HepG2 (cell line): Measurements from ENCODE around the gene ACTN4. TPM values are rescaled to one million over a fixed set of nuclear protein-coding genes. Genes with fewer than 3 reads are reported as not detected.

Experiments
- FOXA3 ChIP-seq: IDR thresholded peaks from 2 replicates; pipeline ENCODE4 v1.6.1; 2016; ENCODE audit warnings: missing genetic modification reagents, missing compliant biosample characterization
- ISX ChIP-seq: sonication (generic); formaldehyde crosslinking; conservative IDR thresholded peaks from 2 replicates; pipeline ENCODE4 v1.5.0; 2020; ENCODE audit warnings: missing genetic modification reagents
- JDP2 ChIP-seq: sonication (generic); formaldehyde crosslinking; IDR thresholded peaks from 2 replicates; pipeline ENCODE4 v1.8.1; 2022; ENCODE audit warnings: missing genetic modification reagents, borderline replicate concordance
- JUN ChIP-seq: sonication (generic); formaldehyde crosslinking; IDR thresholded peaks from 2 replicates; pipeline ENCODE4 v1.4.0; 2020; ENCODE audit warnings: mild to moderate bottlenecking, missing genetic modification reagents
- MAFF ChIP-seq: IDR thresholded peaks from 2 replicates; pipeline ENCODE4 v1.6.1; 2011; ENCODE audit warnings: low read depth, low read length, improper control_type of control experiment
- MLLT10 ChIP-seq: sonication (generic); formaldehyde crosslinking; IDR thresholded peaks from 2 replicates; pipeline ENCODE4 v1.4.0; 2020; ENCODE audit warnings: missing genetic modification reagents
- NR1H2 ChIP-seq: sonication (generic); formaldehyde crosslinking; IDR thresholded peaks from 2 replicates; pipeline ENCODE4 v1.8.1; 2022; ENCODE audit warnings: low read depth, missing genetic modification reagents, borderline replicate concordance
- ZBTB8A ChIP-seq: sonication (generic); formaldehyde crosslinking; IDR thresholded peaks from 2 replicates; pipeline ENCODE4 v1.4.0; 2020; ENCODE audit warnings: mild to moderate bottlenecking, low read depth, missing genetic modification reagents, borderline replicate concordance
- ZKSCAN8 ChIP-seq: IDR thresholded peaks from 2 replicates; pipeline ENCODE4 v1.6.1; 2016; ENCODE audit warnings: borderline replicate concordance, missing genetic modification reagents, missing compliant biosample characterization
- ZNF501 ChIP-seq: sonication (generic); formaldehyde crosslinking; IDR thresholded peaks from 2 replicates; pipeline ENCODE4 v1.5.1; 2020; ENCODE audit warnings: mild to moderate bottlenecking, moderate library complexity, missing genetic modification reagents
- ZNF670 ChIP-seq: sonication (generic); formaldehyde crosslinking; IDR thresholded peaks from 2 replicates; pipeline ENCODE4 v1.8.0; 2022; ENCODE audit warnings: mild to moderate bottlenecking, missing genetic modification reagents, borderline replicate concordance
- ZNF747 ChIP-seq: sonication (generic); formaldehyde crosslinking; IDR thresholded peaks from 2 replicates; pipeline ENCODE4 v1.8.1; 2023; ENCODE audit warnings: missing genetic modification reagents, mild to moderate bottlenecking, borderline replicate concordance
- polyA plus RNA-seq, 8 experiments: library from polyadenylated mRNA; depleted of rRNA in 3 of 8; stranded (reverse) in 7 of 8; unstranded in 1 of 8; fragments of >200 nt; fragmentation: Illumina TruSeq in 4 of 8; extraction: Trizol in 4 of 8; gene quantifications; 2 replicates each; pipeline versions ENCODE4 v1.2.1 to v1.2.3, GENCODE V29; 2011 to 2016; ENCODE audit warnings: low read depth in 4 of 8, missing spikeins in 1 of 8, mixed read lengths in 1 of 8; ENCODE audit not compliant: insufficient read depth in 1 of 8
- total RNA-seq, 5 experiments: library from RNA; depleted of rRNA; stranded (reverse); fragments of >200 nt; fragmentation: Illumina TruSeq; extraction: Trizol; gene quantifications; 2 replicates each; pipeline ENCODE4 v1.2.3, GENCODE V29; 2016; ENCODE audit warnings: low read depth in 1 of 5
- TF ChIP-seq, protein P1 (sequence below): sonication (generic); formaldehyde crosslinking; IDR thresholded peaks from 2 replicates; pipeline ENCODE4 v1.5.0; 2020; ENCODE audit warnings: mild to moderate bottlenecking, missing genetic modification reagents, borderline replicate concordance
- TF ChIP-seq, protein P2 (sequence below): sonication (generic); formaldehyde crosslinking; IDR thresholded peaks from 2 replicates; pipeline ENCODE4 v1.4.0; 2020; ENCODE audit warnings: missing genetic modification reagents, mild to moderate bottlenecking, borderline replicate concordance
- TF ChIP-seq, protein P3 (sequence below): sonication (generic); formaldehyde crosslinking; IDR thresholded peaks from 2 replicates; pipeline ENCODE4 v1.5.0; 2020; ENCODE audit warnings: missing genetic modification reagents
- TF ChIP-seq, protein P4 (sequence below): sonication (generic); formaldehyde crosslinking; IDR thresholded peaks from 2 replicates; pipeline ENCODE4 v1.4.0; 2020; ENCODE audit warnings: missing genetic modification reagents

Gene ACTN4
- total and polyA plus RNA-seq, 2 of the 13 experiments (the other 11 are each of a cell fraction or from before 2014, with no cell fraction given), result 171 to 192 TPM

DNA sequence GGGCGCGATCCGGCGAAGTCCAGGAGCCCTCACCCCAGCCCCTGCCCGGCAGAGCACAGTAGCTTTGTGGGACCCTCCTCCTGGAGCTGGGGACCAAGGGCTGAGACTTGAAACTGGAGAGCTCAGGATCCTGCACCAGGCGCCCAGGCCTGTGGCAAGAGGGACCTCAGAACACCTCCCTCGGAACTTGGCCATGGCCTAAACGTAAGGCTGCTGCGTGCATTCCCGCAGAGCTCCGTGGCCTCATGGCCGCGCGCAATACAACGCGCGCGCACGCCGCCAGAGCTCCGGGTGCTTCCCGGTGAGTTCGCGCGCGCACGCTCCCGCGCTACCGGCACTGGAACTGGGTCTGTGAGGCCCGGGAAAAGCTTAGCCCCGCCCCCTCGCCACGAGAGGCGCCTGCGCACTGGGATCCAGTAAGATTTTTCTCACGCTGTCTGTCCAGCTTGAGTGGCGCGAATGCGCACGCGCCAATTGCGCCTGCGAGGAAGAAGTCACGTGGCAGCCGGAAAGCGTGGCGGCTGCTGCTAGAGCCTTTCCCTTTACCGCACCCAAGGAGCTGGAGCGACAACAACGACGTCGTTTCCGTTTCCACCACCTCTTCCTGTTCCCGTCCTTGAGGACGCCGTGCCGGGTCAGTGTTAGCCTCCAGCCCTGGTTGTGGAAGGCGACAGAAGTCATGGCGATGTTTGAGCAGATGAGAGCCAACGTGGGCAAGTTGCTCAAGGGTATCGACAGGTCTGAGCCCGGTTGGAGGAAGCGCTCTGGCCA lies 28.7 kb upstream of the ACTN4 start, which contains the start of gene EIF3K (continued):
- TF ChIP-seq, protein P1, sequence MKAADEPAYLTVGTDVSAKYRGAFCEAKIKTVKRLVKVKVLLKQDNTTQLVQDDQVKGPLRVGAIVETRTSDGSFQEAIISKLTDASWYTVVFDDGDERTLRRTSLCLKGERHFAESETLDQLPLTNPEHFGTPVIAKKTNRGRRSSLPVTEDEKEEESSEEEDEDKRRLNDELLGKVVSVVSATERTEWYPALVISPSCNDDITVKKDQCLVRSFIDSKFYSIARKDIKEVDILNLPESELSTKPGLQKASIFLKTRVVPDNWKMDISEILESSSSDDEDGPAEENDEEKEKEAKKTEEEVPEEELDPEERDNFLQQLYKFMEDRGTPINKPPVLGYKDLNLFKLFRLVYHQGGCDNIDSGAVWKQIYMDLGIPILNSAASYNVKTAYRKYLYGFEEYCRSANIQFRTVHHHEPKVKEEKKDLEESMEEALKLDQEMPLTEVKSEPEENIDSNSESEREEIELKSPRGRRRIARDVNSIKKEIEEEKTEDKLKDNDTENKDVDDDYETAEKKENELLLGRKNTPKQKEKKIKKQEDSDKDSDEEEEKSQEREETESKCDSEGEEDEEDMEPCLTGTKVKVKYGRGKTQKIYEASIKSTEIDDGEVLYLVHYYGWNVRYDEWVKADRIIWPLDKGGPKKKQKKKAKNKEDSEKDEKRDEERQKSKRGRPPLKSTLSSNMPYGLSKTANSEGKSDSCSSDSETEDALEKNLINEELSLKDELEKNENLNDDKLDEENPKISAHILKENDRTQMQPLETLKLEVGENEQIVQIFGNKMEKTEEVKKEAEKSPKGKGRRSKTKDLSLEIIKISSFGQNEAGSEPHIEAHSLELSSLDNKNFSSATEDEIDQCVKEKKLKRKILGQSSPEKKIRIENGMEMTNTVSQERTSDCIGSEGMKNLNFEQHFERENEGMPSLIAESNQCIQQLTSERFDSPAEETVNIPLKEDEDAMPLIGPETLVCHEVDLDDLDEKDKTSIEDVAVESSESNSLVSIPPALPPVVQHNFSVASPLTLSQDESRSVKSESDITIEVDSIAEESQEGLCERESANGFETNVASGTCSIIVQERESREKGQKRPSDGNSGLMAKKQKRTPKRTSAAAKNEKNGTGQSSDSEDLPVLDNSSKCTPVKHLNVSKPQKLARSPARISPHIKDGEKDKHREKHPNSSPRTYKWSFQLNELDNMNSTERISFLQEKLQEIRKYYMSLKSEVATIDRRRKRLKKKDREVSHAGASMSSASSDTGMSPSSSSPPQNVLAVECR (CRISPR knock-in tag), result peak; percentile 92; the same call in 1 of the 2 replicates
- TF ChIP-seq JDP2 (CRISPR knock-in tag), result no peak
- TF ChIP-seq ZKSCAN8 (CRISPR knock-in tag), result no peak
- TF ChIP-seq, protein P2, sequence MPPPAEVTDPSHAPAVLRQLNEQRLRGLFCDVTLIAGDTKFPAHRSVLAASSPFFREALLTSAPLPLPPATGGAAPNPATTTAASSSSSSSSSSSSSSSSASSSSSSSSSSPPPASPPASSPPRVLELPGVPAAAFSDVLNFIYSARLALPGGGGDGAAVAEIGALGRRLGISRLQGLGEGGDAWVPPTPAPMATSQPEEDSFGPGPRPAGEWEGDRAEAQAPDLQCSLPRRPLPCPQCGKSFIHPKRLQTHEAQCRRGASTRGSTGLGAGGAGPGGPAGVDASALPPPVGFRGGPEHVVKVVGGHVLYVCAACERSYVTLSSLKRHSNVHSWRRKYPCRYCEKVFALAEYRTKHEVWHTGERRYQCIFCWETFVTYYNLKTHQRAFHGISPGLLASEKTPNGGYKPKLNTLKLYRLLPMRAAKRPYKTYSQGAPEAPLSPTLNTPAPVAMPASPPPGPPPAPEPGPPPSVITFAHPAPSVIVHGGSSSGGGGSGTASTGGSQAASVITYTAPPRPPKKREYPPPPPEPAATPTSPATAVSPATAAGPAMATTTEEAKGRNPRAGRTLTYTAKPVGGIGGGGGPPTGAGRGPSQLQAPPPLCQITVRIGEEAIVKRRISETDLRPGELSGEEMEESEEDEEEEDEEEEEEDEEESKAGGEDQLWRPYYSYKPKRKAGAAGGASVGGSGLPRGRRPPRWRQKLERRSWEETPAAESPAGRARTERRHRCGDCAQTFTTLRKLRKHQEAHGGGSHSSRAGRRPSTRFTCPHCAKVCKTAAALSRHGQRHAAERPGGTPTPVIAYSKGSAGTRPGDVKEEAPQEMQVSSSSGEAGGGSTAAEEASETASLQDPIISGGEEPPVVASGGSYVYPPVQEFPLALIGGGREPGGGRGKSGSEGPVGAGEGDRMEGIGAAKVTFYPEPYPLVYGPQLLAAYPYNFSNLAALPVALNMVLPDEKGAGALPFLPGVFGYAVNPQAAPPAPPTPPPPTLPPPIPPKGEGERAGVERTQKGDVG, result no peak
- TF ChIP-seq MLLT10, result no peak
- TF ChIP-seq ZNF670 (CRISPR knock-in tag), result peak; percentile 26; the same call in 1 of the 2 replicates
- no peak for TF ChIP-seq NR1H2 (CRISPR knock-in tag)
- TF ChIP-seq MAFF, result no peak
- TF ChIP-seq, protein P3, sequence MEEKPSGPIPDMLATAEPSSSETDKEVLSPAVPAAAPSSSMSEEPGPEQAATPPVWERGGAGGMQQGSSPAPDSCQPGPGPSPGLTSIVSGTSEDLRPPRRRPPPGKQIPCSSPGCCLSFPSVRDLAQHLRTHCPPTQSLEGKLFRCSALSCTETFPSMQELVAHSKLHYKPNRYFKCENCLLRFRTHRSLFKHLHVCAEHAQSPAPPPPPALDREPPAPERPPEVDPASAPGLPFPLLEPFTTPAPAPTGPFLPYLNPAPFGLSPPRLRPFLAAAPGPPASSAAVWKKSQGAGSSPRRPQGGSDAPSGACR (CRISPR knock-in tag), result 0 out of 2 replicates have a peak, but pooled peaks have one; percentile 41
- TF ChIP-seq ZNF747 (CRISPR knock-in tag), result peak; percentile 93
- TF ChIP-seq ZBTB8A, result no peak
- TF ChIP-seq JUN (CRISPR knock-in tag), result no peak; the same call in 1 of the 2 replicates
- TF ChIP-seq, protein P4, sequence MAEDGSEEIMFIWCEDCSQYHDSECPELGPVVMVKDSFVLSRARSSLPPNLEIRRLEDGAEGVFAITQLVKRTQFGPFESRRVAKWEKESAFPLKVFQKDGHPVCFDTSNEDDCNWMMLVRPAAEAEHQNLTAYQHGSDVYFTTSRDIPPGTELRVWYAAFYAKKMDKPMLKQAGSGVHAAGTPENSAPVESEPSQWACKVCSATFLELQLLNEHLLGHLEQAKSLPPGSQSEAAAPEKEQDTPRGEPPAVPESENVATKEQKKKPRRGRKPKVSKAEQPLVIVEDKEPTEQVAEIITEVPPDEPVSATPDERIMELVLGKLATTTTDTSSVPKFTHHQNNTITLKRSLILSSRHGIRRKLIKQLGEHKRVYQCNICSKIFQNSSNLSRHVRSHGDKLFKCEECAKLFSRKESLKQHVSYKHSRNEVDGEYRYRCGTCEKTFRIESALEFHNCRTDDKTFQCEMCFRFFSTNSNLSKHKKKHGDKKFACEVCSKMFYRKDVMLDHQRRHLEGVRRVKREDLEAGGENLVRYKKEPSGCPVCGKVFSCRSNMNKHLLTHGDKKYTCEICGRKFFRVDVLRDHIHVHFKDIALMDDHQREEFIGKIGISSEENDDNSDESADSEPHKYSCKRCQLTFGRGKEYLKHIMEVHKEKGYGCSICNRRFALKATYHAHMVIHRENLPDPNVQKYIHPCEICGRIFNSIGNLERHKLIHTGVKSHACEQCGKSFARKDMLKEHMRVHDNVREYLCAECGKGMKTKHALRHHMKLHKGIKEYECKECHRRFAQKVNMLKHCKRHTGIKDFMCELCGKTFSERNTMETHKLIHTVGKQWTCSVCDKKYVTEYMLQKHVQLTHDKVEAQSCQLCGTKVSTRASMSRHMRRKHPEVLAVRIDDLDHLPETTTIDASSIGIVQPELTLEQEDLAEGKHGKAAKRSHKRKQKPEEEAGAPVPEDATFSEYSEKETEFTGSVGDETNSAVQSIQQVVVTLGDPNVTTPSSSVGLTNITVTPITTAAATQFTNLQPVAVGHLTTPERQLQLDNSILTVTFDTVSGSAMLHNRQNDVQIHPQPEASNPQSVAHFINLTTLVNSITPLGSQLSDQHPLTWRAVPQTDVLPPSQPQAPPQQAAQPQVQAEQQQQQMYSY (CRISPR knock-in tag), result peak; percentile 27; the same call in 1 of the 2 replicates
- no peak for TF ChIP-seq ISX
- TF ChIP-seq FOXA3 (CRISPR knock-in tag), result peak; percentile 40
- peak; percentile 93 for TF ChIP-seq ZNF501
